GM19324 (cell line): Measurements from ENCODE around the gene PLEKHG5.

ENCODE experiments used
- ATAC-seq: cut with Tn5 transposase; IDR thresholded peaks from one replicate; pipeline ENCODE4 v1.9.1; 2021; ENCODE audit warnings: mild to moderate bottlenecking, moderate library complexity; ENCODE audit not compliant: unreplicated experiment, low FRiP score

Gene PLEKHG5, protein sequence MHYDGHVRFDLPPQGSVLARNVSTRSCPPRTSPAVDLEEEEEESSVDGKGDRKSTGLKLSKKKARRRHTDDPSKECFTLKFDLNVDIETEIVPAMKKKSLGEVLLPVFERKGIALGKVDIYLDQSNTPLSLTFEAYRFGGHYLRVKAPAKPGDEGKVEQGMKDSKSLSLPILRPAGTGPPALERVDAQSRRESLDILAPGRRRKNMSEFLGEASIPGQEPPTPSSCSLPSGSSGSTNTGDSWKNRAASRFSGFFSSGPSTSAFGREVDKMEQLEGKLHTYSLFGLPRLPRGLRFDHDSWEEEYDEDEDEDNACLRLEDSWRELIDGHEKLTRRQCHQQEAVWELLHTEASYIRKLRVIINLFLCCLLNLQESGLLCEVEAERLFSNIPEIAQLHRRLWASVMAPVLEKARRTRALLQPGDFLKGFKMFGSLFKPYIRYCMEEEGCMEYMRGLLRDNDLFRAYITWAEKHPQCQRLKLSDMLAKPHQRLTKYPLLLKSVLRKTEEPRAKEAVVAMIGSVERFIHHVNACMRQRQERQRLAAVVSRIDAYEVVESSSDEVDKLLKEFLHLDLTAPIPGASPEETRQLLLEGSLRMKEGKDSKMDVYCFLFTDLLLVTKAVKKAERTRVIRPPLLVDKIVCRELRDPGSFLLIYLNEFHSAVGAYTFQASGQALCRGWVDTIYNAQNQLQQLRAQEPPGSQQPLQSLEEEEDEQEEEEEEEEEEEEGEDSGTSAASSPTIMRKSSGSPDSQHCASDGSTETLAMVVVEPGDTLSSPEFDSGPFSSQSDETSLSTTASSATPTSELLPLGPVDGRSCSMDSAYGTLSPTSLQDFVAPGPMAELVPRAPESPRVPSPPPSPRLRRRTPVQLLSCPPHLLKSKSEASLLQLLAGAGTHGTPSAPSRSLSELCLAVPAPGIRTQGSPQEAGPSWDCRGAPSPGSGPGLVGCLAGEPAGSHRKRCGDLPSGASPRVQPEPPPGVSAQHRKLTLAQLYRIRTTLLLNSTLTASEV

DNA sequence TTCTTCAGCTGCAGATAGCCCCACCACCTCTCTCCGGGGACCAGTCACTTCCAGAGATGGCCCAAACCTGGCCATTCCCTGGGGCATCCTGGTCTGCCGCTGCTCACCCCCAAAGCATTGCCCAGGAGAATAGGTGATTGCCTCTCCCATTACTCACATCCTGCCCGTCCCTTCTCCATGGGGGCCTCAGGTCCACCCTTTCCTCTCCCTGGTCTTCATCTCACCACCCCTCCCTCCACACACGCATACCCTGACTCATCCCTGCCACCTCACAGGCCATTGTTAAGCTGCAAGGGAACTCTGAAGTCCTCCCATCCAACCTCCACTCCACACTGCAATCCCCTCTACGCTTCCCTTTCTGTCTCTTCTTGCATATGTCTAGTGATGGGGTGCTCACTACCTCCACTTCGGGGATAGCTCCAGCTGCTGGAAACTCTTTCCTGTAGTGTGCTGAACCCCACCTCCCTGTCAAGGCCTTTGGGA, at the start of gene PLEKHG5:
Gene PLEKHG5 (minus strand): TSS at position 188 of the 483 bp plus-strand sequence. CDS start 14,096 bp downstream, outside the sequence.
- ATAC-seq, result no peak

DNA sequence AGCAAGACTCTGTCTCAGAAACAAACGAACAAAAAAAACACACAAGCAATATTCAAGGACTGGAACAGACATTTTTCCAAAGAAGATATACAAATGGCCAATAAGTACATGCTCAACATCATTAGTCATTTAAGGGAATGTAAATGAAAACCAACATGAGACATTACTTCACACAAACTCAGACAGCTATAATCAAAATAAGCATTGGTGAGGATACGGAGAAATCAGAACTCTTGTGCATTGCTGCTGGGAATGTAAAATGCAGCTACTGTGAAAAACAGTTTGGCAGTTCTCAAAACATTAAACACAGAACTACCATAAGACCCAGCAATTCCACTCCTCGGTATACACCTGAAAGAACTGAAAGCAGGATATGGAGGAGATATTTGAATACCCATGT, 47.5 kb upstream of the PLEKHG5 start:
- no peak for ATAC-seq

DNA sequence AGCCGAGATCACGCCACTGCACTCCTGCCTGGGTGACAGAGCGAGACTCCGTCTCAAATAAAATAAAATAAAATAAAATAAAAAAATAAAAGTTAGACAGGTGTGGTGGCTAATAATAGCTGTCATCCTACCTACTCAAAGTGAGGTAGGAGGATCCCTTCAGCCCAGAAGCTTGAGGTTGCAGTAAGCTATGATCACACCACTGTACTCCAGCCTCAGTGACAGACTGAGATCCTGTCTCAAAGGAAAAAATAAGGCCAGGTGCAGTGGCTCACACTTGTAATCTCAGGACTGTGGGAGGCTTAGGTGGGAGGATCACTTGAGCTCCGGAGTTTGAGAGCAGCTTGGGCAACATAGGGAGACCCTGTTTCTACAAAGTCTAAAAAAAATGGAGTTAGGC, 44.8 kb upstream of the PLEKHG5 start:
- ATAC-seq, result no peak

DNA sequence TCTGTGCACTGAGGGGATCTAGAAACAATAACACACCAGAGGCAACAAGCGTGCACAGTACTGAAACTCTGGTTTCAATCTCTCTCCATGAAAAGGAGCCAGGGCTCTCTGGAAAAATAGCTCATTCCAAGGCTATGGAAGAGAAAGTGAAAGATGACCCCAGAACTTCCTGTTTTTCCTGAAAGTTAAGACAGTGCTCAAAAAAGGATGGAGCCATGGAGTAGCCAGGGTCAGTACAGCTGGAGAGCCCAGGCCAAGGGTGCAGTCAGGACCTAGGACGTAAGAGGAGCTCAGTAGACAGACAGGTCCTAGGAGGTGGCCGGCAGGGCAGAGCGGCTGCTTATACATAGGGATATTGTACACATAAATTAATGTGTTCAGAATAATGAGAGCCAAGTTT, 43.7 kb upstream of the PLEKHG5 start:
- no peak for ATAC-seq

DNA sequence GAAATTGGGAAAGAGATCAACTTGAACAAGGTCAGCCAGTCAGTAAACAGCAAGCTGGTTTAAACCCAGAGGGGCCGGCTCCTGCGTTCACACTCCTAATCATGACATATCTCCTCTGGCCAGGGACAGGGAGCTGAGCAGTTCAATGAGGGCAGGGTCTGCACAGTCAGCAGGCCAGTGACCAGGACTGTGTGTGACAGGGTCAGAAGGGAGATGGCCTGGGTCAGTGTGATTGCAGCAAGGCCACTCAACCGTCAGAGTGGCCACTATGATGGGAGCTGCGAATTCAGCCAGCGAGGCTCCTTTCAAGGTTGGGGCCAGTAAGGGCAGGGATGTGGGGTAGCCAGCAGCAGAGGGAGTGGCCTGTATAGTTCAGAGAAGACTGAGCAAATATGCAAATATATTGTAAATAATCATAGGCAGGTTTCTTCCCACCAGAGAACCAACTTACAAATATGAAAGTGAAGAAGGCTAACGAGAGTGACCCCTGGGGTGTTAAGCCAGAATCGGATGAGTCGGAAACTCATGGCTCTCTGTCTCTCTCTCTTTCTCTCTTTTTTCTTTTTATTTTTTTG, 42.9 kb upstream of the PLEKHG5 start:
- no peak for ATAC-seq

DNA sequence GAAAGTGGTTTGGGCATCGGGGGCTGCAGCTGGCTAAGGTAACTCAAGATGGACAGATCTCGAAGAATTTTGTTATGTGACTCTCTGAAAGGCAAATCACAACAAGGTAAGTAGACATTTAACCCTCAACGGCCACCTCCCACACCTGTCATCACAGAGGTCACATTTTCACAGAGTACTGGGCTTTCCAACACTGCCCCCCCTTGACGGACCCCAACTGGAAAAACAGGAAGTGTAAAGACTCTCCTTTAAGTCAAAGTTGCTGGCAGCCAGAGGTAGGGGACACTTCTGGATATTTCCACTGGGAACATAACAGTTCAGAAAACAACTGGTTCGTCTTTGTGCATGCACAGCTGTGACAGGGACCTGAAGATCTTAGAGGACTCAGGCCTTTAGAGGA, 40.5 kb upstream of the PLEKHG5 start:
- ATAC-seq, result no peak

DNA sequence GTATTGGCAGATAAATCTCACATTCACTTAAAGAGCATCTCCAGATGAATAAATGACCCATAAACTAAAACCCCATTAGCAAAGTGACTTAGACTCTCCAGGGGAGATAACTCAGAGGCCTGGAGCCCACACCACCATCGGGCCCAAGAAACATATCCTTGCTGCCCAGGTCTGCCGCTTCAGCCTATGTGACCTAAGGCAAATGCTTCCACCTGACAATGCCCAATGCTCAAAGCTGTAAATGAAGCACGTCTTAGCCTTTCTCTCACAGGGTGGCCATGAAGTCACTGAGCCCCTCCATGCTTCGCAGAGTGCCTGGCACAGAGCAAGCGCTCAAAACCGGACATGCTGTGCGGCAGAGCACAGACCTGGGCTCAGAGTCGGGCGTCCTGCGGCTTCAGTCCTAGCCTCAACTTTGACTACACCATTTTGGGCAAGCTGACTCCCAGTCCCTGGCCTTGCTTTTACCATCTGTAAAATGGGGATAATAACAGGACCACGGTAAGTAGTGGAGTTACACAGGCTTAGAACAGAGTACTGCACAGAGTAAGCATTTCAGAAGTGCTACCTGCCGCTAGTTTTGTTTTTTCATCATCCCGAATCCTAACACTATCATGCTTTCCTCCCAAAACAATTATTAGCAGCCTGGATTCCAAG, 39.2 kb upstream of the PLEKHG5 start:
- ATAC-seq, result no peak

DNA sequence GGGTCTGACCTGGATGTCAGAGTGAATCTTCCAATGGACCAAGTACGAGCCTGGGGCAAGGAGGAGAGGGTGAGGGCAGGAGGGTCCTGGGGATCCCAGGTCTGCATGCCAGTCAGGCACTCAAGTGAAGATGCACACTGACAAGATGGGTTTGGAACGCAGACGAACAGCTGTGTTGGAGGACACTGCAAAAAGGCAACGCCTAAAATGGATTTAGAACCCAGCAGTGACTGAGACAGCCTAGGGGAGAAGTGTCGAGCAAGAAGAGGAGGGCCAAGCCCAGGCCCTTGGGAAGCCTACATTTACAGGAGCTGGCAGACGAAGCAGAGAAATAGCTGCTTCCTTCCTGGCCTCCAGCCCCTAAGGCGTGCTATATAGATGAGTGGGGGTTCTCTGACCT, 37.0 kb upstream of the PLEKHG5 start:
- ATAC-seq, result no peak

DNA sequence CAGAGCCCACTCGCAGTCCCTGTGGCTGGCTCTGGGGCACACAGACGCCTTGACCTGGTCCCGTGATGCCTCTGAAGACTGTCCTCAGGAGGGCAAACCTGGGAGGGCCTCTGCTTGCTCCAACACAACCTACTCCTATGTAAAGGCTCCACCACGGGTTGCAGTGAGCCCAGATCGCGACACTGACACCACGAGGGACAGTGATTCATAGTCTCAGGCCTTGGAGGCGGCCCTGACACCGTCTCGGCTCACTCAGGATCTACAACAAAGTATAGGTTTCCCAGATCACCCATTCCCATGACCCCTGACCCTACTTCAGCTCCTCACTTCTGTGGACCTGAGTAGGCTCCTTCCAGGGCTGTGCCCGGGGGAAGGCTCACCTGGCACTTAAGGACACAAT, 34.8 kb upstream of the PLEKHG5 start:
- no peak for ATAC-seq

DNA sequence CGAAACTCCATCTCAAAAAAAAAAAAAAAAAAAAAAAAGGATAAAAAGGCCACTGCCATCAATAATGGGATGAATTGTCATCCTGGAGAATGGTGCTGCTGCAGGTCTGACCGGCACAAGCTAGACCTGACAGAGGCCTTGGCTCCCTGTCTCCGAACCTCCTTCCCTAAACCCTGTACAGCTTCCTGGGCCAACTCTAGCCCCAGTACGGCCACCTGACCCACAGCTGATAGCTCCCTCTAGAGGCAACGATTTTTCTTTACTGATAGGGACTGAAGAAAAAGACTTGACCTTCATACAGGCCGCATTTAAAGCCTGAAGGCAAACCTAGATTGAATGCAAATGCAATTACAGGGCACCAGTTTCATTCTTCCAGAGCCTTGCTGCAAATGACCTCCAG, 32.1 kb upstream of the PLEKHG5 start:
- ATAC-seq, result no peak

DNA sequence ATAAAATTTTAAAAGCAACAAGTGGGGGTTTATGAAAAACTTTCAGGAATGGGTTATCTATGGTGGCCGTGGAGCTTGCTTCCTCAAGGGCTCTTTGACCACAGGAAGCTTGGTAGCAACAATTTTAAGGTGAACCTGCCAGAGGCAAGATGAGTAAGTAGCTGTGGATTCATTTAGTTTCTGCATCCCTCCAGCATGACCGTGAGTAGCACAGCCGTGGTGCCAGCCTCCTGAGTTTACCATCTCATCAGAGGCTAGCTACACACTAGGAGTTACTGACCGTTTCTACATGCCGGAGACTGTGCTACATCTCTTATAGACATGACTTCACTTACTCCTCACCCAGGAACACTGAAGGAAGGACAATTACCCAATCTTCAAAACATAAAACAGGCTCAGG, 30.1 kb upstream of the PLEKHG5 start:
- ATAC-seq, result no peak

DNA sequence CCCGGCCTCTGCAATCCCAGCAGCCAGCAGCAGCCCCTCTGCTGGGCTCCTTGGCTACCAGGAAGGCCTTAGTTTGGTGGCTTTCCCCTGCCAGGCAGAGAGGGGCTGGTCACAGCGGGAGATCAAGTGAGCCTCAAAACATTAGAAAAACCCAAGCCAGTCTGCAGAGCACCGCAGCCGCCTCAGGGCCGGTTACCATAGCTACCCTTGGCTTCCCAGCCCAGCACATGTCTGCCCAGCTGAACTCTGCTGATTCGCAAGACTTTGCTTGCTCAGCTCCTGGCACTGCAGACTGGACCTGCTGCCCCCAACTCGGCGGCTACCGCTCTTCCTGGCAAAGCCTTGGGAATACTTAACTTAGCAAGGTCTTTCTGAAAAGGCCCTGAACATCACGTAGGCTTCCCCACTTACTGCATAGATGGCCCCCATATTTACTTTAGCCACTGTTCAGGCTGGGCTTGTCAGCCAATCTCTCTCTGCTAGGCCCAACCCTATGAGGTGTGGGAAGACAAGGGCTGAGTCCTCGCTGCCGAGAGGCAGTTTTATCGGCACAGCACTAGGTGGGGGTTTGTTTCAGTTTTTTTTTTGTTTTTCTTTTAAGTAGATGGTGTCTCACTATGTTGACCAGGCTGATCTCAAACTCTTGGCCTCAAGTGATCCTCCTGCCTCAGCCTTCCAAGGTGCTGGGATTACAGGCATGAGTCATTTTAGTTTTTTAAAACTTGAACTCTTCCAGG, 28.6 kb upstream of the PLEKHG5 start:
- no peak for ATAC-seq

DNA sequence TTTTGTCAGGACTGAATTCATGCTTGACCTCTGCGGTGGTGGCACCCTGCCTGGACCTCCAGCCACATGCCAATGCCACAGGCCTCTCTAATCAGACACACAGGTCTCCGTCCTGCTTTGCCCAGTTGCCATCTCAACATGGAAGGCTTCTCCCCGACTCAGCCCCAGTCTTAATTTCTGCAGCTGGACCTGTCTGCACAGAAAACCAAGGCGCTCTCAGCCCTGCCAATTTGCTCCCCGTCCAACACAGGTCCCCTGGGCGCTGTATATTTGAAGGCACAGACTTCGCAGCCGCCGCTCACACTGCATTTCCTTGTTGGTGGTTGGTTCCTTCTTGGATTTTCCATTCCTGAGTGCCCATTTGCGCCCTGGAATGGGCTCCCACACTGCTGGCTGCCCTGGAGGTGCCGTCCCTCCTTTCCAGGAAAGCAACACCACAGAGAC, 28.0 kb upstream of the PLEKHG5 start:
- ATAC-seq, result no peak

DNA sequence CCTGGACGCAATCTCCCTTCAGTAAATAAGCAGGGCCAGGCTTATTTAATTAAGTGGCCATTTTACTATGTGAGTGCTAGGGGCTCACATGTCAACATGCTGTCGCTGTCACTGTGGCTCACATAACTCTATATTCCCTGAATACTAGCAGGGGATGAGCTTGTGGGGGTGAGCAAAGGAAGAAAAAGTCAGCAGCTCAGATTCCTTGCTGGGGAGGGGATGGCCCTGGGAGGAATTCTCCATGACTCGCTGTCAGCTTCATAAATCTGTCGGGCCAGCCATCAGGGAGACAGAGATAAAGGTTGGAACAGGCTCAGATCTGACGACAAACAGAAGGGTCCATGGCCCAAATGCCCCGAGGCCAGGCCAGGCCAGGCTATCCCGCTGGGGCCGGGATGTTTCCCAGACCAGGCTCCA, 26.0 kb upstream of the PLEKHG5 start:
- ATAC-seq, result no peak

DNA sequence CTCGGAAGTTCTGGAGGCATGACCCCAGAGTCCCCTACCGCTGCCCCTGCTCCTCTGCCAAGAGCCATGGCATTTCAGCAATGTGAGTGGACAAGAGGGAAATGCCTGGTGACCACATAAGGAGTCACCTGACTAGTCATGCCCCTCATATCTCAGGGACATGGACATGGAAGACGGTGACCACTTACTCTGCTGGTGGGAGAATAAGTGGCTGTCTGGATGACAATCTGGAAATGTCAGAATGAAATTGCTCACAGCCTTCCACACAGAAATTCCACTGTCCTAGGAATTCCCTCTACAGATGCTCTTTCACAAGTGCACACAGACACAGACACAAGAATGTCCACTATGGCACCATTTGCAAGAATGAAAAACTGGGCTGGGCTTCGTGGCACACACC, 24.3 kb upstream of the PLEKHG5 start:
- ATAC-seq, result no peak

DNA sequence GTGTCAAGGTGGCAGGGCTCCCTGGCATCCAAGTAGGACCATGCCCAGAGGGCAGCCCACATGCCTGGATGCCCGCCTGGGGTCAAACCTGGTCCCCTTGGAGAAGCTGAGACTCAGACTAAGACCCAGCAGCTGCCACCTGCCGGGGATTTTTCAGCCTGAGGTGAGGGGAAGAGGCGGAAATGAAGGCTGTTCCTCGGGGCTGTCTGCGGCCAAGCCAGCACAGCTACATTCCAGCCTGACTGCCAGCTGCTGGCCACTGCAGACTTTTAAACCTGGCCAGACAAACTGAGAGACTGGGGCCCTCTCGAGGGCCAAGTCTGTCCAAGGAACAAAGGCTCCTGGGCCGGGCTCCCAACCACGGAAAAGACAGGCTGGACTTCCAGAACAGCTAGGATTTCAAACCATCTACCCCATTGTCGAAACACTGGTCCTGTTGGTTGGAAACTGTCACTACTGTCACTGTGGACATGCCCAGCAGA, 21.9 kb upstream of the PLEKHG5 start:
- ATAC-seq, result no peak

DNA sequence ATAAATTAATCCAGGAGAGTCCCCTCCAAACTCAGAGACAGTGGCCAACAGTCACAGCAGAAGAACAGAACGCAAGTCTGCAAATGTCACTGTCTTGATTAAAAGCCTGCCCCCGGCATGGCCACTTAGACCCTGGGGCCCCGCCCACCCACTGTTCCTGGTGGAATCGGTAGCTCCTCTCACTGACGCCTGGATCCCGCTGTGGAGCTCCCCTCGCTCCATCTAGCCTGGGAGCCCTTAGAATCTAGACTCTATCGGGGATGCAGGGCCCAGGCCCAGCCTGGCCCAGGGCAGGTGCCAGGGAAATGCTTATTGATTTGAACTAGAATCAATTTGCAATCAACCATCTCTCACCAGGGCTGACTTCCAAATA, 21.4 kb upstream of the PLEKHG5 start:
- no peak for ATAC-seq

DNA sequence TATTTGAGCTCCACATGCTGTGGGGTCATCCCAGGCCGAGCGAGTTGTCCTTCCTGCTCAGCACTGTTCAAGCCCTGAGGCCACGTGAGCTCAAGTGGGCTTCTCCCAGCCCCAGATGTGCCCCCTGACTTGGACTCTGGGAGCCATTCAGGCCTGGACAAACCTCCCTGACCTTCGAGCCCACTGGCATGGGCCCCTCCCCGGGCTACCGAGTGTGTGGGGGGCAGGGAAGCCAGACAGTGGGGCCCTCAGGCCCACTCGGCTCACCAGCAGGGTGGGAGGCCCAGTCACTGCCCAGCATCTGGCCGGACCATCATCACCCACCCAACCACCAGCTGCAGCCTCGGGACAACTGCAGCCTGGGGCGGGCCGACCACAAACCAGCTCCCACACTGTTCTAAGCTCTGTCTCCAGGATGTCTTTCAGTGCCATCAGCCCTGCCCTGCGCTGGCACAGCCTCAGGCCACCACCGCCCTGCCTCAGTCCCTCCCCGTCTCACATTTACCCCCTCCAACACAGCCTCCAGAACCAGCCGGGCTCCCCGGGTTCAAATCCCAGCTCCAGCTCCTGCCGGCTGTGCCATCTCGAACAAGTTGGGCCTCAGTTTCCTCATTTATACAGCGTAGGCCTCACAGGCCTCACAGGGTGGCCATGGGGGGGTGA, 20.9 kb upstream of the PLEKHG5 start:
- ATAC-seq, result no peak
